WTC11 (cell line): ENCODE results near the gene ZIC5.

ENCODE experiments used
- CREM ChIP-seq: sonication (generic); formaldehyde crosslinking; IDR thresholded peaks from 2 replicates; pipeline ENCODE4 v1.8.1; 2022; ENCODE audit warnings: mild to moderate bottlenecking, missing genetic modification reagents, moderate library complexity
- JUN ChIP-seq: sonication (generic); formaldehyde crosslinking; IDR thresholded peaks from 2 replicates; pipeline ENCODE4 v1.8.0; 2023; ENCODE audit warnings: mild to moderate bottlenecking, missing genetic modification reagents
- SMAD3 ChIP-seq: sonication (generic); formaldehyde crosslinking; IDR thresholded peaks from 2 replicates; pipeline ENCODE4 v1.8.0; 2022; ENCODE audit warnings: missing genetic modification reagents, mild to moderate bottlenecking, borderline replicate concordance
- TCF7 ChIP-seq: sonication (generic); formaldehyde crosslinking; IDR thresholded peaks from 2 replicates; pipeline ENCODE4 v1.8.0; 2022; ENCODE audit warnings: mild to moderate bottlenecking, low read depth, missing genetic modification reagents, moderate library complexity
- TEAD4 ChIP-seq: sonication (generic); formaldehyde crosslinking; IDR thresholded peaks from 2 replicates; pipeline ENCODE4 v1.8.0; 2022; ENCODE audit warnings: mild to moderate bottlenecking, missing genetic modification reagents
- ZNF317 ChIP-seq: sonication (generic); formaldehyde crosslinking; IDR thresholded peaks from 2 replicates; pipeline ENCODE4 v1.8.1; 2023; ENCODE audit warnings: low read depth, mild to moderate bottlenecking, moderate library complexity, missing genetic modification reagents, borderline replicate concordance
- ZNF423 ChIP-seq: fragments of 250-450 bp; sonication (Bioruptor Pico); IDR thresholded peaks from 2 replicates; pipeline ENCODE4 v2.1.2; 2022; ENCODE audit warnings: mild to moderate bottlenecking, moderate library complexity
- TF ChIP-seq, protein P1 (sequence below): fragments of 200-600 bp; IDR thresholded peaks from 2 replicates; pipeline ENCODE4 v1.8.0; 2022; ENCODE audit warnings: antibody characterized with exemption
- TF ChIP-seq, protein P2 (sequence below): sonication (generic); formaldehyde crosslinking; IDR thresholded peaks from 2 replicates; pipeline ENCODE4 v1.8.1; 2023; ENCODE audit warnings: mild to moderate bottlenecking, missing genetic modification reagents, moderate library complexity
- TF ChIP-seq, protein P3 (sequence below): sonication (generic); formaldehyde crosslinking; IDR thresholded peaks from 2 replicates; pipeline ENCODE4 v1.8.0; 2023; ENCODE audit warnings: mild to moderate bottlenecking, missing genetic modification reagents
- TF ChIP-seq, protein P4 (sequence below): sonication (generic); formaldehyde crosslinking; IDR thresholded peaks from 2 replicates; pipeline ENCODE4 v1.8.0; 2022; ENCODE audit warnings: mild to moderate bottlenecking, missing genetic modification reagents
- TF ChIP-seq, protein P5 (sequence below): sonication (generic); formaldehyde crosslinking; IDR thresholded peaks from 2 replicates; pipeline ENCODE4 v1.8.0; 2023; ENCODE audit warnings: missing genetic modification reagents, mild to moderate bottlenecking, borderline replicate concordance

DNA sequence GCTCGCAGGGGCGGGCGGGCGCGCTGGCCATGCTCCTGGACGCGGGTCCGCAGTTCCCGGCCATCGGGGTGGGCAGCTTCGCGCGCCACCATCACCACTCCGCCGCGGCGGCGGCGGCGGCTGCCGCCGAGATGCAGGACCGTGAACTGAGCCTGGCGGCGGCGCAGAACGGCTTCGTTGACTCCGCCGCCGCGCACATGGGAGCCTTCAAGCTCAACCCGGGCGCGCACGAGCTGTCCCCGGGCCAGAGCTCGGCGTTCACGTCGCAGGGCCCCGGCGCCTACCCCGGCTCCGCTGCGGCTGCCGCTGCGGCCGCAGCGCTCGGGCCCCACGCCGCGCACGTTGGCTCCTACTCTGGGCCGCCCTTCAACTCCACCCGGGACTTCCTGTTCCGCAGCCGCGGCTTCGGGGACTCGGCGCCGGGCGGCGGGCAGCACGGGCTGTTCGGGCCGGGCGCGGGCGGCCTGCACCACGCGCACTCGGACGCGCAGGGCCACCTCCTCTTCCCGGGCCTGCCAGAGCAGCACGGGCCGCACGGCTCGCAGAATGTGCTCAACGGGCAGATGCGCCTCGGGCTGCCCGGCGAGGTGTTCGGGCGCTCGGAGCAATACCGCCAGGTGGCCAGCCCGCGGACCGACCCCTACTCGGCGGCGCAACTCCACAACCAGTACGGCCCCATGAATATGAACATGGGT is 10.6 kb upstream of the ZIC5 start:
- TF ChIP-seq, protein P1, sequence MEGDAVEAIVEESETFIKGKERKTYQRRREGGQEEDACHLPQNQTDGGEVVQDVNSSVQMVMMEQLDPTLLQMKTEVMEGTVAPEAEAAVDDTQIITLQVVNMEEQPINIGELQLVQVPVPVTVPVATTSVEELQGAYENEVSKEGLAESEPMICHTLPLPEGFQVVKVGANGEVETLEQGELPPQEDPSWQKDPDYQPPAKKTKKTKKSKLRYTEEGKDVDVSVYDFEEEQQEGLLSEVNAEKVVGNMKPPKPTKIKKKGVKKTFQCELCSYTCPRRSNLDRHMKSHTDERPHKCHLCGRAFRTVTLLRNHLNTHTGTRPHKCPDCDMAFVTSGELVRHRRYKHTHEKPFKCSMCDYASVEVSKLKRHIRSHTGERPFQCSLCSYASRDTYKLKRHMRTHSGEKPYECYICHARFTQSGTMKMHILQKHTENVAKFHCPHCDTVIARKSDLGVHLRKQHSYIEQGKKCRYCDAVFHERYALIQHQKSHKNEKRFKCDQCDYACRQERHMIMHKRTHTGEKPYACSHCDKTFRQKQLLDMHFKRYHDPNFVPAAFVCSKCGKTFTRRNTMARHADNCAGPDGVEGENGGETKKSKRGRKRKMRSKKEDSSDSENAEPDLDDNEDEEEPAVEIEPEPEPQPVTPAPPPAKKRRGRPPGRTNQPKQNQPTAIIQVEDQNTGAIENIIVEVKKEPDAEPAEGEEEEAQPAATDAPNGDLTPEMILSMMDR = no peak
- TF ChIP-seq, protein P2, sequence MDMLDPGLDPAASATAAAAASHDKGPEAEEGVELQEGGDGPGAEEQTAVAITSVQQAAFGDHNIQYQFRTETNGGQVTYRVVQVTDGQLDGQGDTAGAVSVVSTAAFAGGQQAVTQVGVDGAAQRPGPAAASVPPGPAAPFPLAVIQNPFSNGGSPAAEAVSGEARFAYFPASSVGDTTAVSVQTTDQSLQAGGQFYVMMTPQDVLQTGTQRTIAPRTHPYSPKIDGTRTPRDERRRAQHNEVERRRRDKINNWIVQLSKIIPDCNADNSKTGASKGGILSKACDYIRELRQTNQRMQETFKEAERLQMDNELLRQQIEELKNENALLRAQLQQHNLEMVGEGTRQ = no peak
- 0 out of 2 replicates have a peak, but pooled peaks have one; percentile 62 for TF ChIP-seq CREM (CRISPR knock-in tag)
- TF ChIP-seq TEAD4 (CRISPR knock-in tag) = no peak
- TF ChIP-seq, protein P3, sequence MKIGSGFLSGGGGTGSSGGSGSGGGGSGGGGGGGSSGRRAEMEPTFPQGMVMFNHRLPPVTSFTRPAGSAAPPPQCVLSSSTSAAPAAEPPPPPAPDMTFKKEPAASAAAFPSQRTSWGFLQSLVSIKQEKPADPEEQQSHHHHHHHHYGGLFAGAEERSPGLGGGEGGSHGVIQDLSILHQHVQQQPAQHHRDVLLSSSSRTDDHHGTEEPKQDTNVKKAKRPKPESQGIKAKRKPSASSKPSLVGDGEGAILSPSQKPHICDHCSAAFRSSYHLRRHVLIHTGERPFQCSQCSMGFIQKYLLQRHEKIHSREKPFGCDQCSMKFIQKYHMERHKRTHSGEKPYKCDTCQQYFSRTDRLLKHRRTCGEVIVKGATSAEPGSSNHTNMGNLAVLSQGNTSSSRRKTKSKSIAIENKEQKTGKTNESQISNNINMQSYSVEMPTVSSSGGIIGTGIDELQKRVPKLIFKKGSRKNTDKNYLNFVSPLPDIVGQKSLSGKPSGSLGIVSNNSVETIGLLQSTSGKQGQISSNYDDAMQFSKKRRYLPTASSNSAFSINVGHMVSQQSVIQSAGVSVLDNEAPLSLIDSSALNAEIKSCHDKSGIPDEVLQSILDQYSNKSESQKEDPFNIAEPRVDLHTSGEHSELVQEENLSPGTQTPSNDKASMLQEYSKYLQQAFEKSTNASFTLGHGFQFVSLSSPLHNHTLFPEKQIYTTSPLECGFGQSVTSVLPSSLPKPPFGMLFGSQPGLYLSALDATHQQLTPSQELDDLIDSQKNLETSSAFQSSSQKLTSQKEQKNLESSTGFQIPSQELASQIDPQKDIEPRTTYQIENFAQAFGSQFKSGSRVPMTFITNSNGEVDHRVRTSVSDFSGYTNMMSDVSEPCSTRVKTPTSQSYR (CRISPR knock-in tag) = no peak
- no peak for TF ChIP-seq ZNF423
- TF ChIP-seq, protein P4, sequence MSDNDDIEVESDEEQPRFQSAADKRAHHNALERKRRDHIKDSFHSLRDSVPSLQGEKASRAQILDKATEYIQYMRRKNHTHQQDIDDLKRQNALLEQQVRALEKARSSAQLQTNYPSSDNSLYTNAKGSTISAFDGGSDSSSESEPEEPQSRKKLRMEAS (CRISPR knock-in tag) = no peak; the same call in 1 of the 2 replicates
- no peak for TF ChIP-seq TCF7 (CRISPR knock-in tag)
- no peak for TF ChIP-seq ZNF317 (CRISPR knock-in tag)
- TF ChIP-seq JUN (CRISPR knock-in tag) = peak; percentile 58; the same call in 1 of the 2 replicates
- TF ChIP-seq, protein P5, sequence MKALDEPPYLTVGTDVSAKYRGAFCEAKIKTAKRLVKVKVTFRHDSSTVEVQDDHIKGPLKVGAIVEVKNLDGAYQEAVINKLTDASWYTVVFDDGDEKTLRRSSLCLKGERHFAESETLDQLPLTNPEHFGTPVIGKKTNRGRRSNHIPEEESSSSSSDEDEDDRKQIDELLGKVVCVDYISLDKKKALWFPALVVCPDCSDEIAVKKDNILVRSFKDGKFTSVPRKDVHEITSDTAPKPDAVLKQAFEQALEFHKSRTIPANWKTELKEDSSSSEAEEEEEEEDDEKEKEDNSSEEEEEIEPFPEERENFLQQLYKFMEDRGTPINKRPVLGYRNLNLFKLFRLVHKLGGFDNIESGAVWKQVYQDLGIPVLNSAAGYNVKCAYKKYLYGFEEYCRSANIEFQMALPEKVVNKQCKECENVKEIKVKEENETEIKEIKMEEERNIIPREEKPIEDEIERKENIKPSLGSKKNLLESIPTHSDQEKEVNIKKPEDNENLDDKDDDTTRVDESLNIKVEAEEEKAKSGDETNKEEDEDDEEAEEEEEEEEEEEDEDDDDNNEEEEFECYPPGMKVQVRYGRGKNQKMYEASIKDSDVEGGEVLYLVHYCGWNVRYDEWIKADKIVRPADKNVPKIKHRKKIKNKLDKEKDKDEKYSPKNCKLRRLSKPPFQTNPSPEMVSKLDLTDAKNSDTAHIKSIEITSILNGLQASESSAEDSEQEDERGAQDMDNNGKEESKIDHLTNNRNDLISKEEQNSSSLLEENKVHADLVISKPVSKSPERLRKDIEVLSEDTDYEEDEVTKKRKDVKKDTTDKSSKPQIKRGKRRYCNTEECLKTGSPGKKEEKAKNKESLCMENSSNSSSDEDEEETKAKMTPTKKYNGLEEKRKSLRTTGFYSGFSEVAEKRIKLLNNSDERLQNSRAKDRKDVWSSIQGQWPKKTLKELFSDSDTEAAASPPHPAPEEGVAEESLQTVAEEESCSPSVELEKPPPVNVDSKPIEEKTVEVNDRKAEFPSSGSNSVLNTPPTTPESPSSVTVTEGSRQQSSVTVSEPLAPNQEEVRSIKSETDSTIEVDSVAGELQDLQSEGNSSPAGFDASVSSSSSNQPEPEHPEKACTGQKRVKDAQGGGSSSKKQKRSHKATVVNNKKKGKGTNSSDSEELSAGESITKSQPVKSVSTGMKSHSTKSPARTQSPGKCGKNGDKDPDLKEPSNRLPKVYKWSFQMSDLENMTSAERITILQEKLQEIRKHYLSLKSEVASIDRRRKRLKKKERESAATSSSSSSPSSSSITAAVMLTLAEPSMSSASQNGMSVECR = no peak
- TF ChIP-seq SMAD3 (CRISPR knock-in tag) = no peak
